ENCODE data around the gene DISC1.

DISC1 gene

DNA sequence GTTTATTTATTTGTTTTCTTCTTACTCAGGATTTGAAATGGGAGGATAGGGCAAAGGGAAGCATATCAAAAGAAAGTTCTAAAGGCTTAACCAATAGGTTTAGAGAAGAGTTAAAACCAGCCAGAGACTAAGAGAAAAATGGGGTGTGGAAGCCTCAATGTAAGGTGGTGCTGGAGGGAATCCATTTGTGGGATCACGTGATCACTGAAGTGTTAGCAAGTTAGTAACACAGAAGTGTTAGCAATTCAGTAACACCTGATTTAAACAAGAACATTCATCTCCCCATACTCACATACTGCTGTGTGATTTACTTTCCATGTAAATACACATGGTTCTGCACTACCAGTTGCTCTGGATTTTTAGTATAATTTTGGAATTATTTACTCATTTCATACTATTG, 451.2 kb downstream of the DISC1 start:
- no peak for DNase-seq

DNA sequence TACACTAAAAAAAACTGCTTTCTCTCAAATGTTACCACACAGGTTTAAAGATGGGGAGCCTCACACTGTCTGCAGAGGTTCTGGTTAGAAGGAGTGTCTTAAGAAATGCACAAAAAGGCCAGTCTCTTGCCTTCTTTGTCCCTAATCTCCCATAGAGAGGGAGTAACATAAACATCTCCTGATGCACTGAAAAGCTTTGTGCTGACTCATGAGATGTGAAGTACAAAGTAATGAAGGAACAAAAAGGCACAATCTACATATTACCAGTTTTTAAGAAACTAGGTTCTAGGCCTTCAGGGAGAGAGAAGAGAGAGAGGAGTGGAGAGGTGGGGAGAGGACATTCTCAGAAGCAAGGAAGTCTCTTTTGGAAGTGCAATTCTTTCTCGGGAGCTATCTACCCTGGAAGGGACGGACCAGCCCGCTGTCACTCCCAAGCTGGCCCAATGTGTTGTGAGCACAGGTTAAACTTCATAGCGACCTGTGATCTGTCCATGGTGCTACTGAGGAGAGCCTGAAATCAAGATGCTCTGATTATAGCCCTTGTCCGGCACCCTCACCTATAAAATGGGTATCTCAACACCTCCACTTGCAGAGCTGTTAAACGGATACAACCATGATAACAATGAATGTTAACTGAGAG, 458.1 kb downstream of the DISC1 start:
- DNase-seq, result no peak

DNA sequence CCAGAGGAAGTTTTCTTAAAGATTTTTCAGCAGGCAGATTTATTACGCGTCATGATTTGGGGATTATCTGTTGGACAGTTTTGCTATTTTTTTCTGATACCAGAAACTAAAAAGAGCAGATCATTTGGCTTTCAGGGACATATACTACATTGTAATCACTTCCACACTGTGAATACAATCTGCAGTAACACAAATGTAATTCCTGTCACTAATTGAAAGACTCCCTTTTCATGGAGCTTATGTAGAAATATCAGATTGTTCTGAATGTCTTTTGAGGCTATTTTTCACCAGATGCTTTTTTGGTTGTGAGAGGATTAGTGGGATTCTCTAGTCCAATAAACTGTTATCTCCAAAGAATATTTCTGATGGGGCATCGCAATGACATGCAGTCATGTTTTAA, 464.2 kb downstream of the DISC1 start:
- no peak for DNase-seq
